ENCODE data around the gene MYO15B.

The MYO15B gene

DNA sequence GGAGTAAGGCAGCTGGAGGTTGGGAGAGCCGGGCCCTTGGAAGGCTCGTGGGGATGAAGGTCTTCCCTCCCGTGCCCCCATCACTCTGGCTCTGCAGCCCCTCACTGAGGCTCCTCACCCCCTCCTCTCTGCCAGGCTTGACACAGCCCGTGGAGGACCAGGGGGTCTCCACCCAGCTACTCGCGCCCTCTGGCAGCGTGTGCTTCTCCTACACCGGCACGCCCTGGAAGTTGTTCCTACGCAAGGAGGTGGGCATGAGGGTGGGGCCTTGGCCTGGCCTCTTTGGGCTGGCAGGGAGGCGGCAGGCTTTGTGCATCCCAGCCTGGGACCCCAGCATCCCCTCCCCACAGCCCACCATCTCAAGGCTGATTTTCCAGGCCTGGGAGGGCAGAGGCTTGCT, 30.1 kb downstream of the MYO15B start:
- Histone ChIP-seq H3K4me3 (ENCODE audit: low read length, poor library complexity, severe bottlenecking) (no peak overlapping the region), H3K4me2 (ENCODE audit: low read depth, low read length, poor library complexity, severe bottlenecking) (no peak overlapping the region), H2AFZ (ENCODE audit: low read length) (no peak overlapping the region), H3K36me3 (ENCODE audit: insufficient read depth, low read length) (no peaks in the 10 kb centered on the region), H3K9ac (ENCODE audit: low read depth, low read length, poor library complexity, severe bottlenecking) (no peak overlapping the region), H3K9me3 (ENCODE audit: insufficient read depth, low read depth, low read length) (no peaks in the 10 kb centered on the region), H4K20me1 (ENCODE audit: insufficient read depth, low read length, poor library complexity, severe bottlenecking) (no peaks in the 10 kb centered on the region), H3K27me3 (ENCODE audit: insufficient read depth, low read length, poor library complexity, severe bottlenecking) (no peaks in the 10 kb centered on the region), H3F3A (ENCODE audit: low read depth) (no peaks in the 10 kb centered on the region), H3K79me2 (ENCODE audit: insufficient read depth, low read length) (no peaks in the 10 kb centered on the region), H3K9me2 (replicated peaks; ENCODE audit: low read depth, low read length) (no peaks in the 10 kb centered on the region), H3K4me1 (ENCODE audit: insufficient read depth, low read length, poor library complexity, severe bottlenecking) (peaks cover 7% of the 10 kb centered on the region)
- TF ChIP-seq CTCF (conservative IDR thresholded peaks at IDR 0.05; ENCODE audit: low read length) (no peak), EZH2phosphoT487 (IDR thresholded peaks at IDR 0.05; ENCODE audit: borderline replicate concordance) (no peak)

- no peaks in the 10 kb centered on the region for H3K36me3 ChIP-seq (ENCODE audit: insufficient read depth, low read length)
- H3K4me1 ChIP-seq (ENCODE audit: insufficient read depth, low read length, poor library complexity, severe bottlenecking) = peaks cover 7% of the 10 kb centered on the region
- no peak overlapping the region for H3K4me3 ChIP-seq (ENCODE audit: low read length, poor library complexity, severe bottlenecking)
- no peaks in the 10 kb centered on the region for H3K27me3 ChIP-seq (ENCODE audit: insufficient read depth, low read length, poor library complexity, severe bottlenecking)
- no peak overlapping the region for H3K4me2 ChIP-seq (ENCODE audit: low read depth, low read length, poor library complexity, severe bottlenecking)
- H3F3A ChIP-seq (ENCODE audit: low read depth) = no peaks in the 10 kb centered on the region
- H3K9me3 ChIP-seq (ENCODE audit: insufficient read depth, low read depth, low read length) = no peaks in the 10 kb centered on the region
- H2AFZ ChIP-seq (ENCODE audit: low read length) = no peak overlapping the region
- TF ChIP-seq EZH2phosphoT487 (IDR thresholded peaks at IDR 0.05; ENCODE audit: borderline replicate concordance) = no peak
- peak; percentile 63 for TF ChIP-seq CTCF (conservative IDR thresholded peaks at IDR 0.05; ENCODE audit: low read length)
- H3K79me2 ChIP-seq (ENCODE audit: insufficient read depth, low read length) = no peaks in the 10 kb centered on the region
- H3K9ac ChIP-seq (ENCODE audit: low read depth, low read length, poor library complexity, severe bottlenecking) = no peak overlapping the region
- H4K20me1 ChIP-seq (ENCODE audit: insufficient read depth, low read length, poor library complexity, severe bottlenecking) = no peaks in the 10 kb centered on the region
- H3K9me2 ChIP-seq (replicated peaks; ENCODE audit: low read depth, low read length) = no peaks in the 10 kb centered on the region
Measured at GRCh38 chr17:75619506-75620431, 32.2 kb downstream of the MYO15B start.

GRCh38 chr17:75621489-75621888, 33.9 kb downstream of the MYO15B start:
- Histone ChIP-seq H3K27me3 (ENCODE audit: insufficient read depth, low read length, poor library complexity, severe bottlenecking) (no peaks in the 10 kb centered on the region), H3F3A (ENCODE audit: low read depth) (no peaks in the 10 kb centered on the region), H3K4me2 (ENCODE audit: low read depth, low read length, poor library complexity, severe bottlenecking) (no peak overlapping the region), H3K9me3 (ENCODE audit: insufficient read depth, low read depth, low read length) (no peaks in the 10 kb centered on the region), H3K9me2 (replicated peaks; ENCODE audit: low read depth, low read length) (no peaks in the 10 kb centered on the region), H2AFZ (ENCODE audit: low read length) (no peak overlapping the region), H3K4me1 (ENCODE audit: insufficient read depth, low read length, poor library complexity, severe bottlenecking) (peaks cover 2% of the 10 kb centered on the region), H3K4me3 (ENCODE audit: low read length, poor library complexity, severe bottlenecking) (no peak overlapping the region), H4K20me1 (ENCODE audit: insufficient read depth, low read length, poor library complexity, severe bottlenecking) (no peaks in the 10 kb centered on the region), H3K79me2 (ENCODE audit: insufficient read depth, low read length) (no peaks in the 10 kb centered on the region), H3K9ac (ENCODE audit: low read depth, low read length, poor library complexity, severe bottlenecking) (no peak overlapping the region), H3K36me3 (ENCODE audit: insufficient read depth, low read length) (no peaks in the 10 kb centered on the region)
- TF ChIP-seq CTCF (conservative IDR thresholded peaks at IDR 0.05; ENCODE audit: low read length) = no peak
- TF ChIP-seq EZH2phosphoT487 (IDR thresholded peaks at IDR 0.05; ENCODE audit: borderline replicate concordance) = no peak
